ENCODE data around the gene TSPAN5.

TSPAN5 gene

DNA sequence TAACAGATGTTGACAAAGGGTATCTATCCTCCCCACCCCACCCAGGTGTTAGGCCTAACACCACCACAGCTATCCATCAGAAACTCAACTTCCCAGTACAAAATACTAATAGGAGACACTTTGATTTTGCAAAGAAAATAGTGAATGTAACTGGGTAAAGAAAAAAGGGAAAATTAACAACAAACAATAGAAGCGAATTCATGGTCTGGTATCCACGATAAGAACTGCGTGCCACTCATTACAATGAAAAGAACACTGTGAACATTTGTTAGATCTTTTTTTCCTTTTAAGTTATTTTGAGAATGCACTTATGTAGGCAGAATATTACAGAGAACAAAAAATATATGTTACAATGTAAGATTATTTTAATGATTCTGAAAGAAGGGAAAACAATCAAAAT lies 12.0 kb downstream of the TSPAN5 start:
- DNase-seq (ENCODE audit: low read depth in 3 of 3, low spot score in 1 of 3) = no peak

DNA sequence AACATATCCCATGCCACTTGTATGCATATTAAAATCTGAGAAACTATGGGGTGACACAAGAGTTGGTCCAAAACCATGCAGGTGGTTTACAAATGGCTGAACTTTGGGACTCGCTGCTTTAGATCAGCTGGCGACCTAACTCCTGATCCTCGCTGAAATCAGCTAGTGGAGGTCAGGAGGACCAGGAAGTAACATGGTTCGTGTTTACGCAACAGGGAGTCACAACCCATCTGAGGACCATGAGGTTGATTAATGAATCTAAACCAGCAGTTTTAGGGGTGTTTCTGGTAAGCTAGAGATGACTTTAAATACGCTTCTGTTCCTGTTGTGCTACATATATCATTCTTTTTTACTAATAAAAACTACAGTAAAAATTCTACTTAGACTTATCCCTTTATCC lies 12.9 kb downstream of the TSPAN5 start:
- no peak for DNase-seq (ENCODE audit: low read depth in 3 of 3, low spot score in 1 of 3)

DNA sequence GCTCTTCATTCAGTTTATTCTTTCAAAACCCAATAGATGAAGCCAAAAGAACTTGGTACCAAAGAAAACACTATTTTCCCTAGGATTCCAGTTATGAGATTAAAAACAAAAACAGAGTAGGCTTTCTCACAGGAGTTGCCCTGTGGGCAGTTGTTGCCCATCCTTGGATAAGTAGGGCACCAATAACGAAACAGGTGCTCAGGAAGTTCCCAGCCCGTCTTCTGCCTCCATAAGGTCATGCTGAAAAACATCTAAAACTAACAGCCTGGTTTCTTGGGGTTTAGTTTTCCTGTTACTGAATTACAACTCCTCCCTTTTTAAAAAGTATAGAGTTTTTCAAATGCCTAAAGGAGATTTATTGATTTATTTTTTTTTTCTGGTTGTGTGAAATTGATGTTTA lies 14.7 kb downstream of the TSPAN5 start:
- no peak for DNase-seq (ENCODE audit: low read depth in 3 of 3, low spot score in 1 of 3)

DNA sequence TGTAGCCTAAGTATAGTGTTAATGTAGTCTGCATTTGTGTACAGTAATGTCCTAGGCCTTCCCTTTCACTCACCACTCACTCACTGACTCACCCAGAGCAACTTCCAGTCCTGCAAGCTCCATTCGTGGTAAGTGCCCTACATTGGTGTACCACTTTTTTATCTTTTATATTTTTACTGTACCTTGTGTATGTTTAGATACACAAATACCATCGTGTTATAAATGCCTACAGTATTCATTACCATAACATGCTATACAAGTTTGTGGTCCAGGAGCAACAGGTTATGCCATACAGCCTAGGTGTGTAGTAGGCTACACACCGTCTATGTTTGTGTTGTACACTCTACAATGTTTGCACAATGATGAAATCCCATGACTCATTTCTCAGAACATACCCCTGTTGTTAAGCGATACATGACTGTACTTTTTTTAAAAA lies 15.4 kb downstream of the TSPAN5 start:
- DNase-seq (ENCODE audit: low read depth in 3 of 3, low spot score in 1 of 3) = no peak

DNA sequence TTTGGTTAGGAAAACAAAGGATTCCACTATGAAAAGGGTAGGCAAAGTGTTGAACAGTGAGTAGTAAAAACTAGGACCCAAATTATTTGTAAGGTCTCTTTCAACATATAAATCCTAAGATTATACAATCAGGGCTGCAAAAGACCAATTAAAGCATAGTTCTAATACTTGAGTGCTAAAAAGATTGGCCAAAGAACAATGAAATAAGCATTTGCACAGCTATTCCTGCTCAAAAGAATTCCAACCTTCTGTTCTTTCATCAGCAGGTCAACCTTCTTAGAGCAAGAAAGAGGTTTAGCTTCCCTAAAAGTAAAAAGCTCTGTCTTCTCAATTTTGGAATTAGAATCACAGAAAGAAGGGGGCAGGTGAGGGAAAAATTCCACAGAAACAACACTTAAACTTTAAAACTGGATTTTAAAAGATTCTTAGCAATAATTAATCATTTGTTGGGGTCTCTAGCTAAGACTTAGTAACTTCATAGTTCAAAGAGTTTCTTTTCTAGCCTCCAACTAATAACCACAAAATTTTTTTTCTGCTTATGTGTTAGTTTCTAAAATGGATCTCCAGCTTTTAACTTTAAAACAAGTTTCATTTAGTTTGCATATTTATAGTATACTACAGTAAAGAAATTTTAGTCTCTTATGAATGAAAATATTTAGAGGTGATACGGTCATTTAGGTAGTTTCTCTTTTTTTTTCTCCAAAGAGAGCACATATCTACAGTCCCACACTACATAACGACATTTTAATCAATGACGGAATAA lies 16.3 kb downstream of the TSPAN5 start:
- no peak for DNase-seq (ENCODE audit: low read depth in 3 of 3, low spot score in 1 of 3)

DNA sequence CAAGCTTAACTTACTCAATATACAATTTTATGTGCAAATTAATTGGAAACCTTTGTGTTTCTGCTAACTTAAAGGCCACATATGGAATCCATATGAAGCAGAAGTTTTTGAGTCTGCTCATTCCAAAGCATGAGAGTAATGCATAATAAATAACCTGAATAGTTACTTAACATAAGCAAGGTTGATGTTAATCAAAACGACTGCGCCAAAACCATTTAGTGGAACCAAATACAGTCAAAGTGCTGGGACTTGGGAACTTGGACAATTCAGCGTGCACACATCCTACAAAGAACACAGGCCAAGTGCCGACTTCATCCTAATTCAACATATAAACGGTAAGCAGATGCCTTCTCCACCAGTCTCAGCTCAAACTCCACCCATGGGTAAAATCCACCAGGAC lies 17.0 kb downstream of the TSPAN5 start:
- DNase-seq (ENCODE audit: low read depth in 3 of 3, low spot score in 1 of 3) = no peak

DNA sequence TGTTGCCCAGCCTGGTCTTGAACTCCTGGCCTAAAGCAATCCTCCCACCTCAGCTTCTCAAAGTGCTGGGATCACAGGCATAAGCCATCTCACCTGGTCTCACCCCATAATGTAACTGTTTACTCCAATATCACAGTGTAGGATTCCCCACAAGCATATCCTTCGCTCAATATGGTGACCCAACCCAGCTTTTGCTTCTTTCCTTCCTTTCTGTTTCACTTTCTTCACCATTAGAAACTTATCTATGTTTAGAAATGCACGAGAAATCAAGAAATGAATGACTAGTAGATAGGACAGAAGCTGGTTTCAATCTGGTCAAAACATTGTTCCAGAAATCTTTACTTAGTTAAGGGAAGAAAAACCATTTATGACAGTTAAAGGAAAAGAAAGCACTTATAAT lies 18.9 kb downstream of the TSPAN5 start:
- no peak for DNase-seq (ENCODE audit: low read depth in 3 of 3, low spot score in 1 of 3)

DNA sequence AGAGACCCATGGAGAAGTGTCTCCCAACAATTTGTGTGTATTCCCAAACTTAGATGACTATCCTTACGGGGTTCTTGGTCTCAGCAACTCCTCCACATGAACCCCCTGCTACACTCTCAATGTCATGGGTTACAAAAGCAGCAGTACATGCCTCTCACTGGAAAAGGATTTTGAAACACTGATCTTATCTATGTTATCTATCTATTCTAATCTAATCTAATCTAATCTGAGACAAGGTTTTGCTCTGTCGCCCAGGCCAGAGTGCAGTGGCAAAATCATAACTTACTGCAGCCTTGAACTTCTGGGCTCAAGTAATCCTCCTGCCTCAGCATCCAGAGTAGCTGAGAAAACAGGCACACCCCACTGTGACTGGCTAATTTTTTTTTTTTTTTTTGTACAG lies 19.3 kb downstream of the TSPAN5 start:
- no peak for DNase-seq (ENCODE audit: low read depth in 3 of 3, low spot score in 1 of 3)

DNA sequence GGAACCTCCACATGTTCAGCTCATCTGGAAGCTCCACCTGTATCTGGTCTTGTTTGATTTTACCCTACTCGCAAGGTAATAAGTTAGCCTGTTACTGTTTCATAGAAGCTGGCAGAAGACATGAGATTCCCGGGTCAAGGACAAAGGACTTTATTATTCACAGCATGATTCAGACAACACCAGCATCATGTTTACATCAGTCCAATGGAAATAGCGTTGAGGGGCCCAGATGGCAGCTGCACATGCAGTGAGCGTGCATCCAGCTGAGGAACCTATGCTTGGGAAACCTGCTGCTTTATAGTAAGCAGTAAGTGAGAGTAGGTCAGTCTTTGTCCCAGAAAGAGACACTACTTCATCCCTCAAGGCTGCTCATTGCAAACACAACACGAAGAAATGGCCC lies 19.8 kb downstream of the TSPAN5 start:
- no peak for DNase-seq (ENCODE audit: low read depth in 3 of 3, low spot score in 1 of 3)

DNA sequence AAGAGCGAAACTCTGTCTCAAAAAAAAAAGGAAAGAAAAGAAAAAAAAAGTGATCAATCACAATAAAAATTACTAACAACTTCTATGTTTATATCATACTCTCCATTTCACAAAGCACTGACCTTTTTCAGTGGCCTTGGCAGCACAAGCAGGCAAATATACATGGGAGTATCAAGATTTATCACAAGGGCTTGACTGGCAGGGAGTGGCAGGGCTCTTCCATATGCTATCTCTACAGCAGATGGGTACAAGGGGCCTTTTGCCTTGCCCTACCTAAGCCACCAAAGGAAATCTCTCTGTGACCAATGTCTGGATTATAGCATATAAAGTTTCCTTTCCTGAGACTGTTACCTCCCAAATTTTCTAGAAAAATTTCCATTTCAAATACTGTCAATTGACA lies 24.4 kb downstream of the TSPAN5 start:
- no peak for DNase-seq (ENCODE audit: low read depth in 3 of 3, low spot score in 1 of 3)

DNA sequence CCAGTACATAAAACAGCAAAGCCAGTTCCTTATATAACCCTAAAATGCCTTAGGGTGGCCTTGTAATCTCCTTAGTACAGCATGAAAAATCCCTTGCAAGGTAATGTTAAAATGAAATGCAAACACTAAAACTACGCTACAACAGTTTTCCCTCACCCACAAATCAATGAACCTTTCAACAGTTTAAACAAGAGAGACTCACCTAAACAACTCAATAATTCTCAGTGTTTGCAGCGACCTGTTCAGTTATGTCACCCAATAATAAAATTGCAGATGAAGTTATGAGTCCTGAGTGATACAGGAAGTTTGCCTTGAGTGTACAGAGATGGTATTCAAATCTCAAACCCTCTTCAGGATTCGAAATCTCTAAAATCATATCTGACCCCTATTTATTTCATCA lies 25.3 kb downstream of the TSPAN5 start:
- no peak for DNase-seq (ENCODE audit: low read depth in 3 of 3, low spot score in 1 of 3)

DNA sequence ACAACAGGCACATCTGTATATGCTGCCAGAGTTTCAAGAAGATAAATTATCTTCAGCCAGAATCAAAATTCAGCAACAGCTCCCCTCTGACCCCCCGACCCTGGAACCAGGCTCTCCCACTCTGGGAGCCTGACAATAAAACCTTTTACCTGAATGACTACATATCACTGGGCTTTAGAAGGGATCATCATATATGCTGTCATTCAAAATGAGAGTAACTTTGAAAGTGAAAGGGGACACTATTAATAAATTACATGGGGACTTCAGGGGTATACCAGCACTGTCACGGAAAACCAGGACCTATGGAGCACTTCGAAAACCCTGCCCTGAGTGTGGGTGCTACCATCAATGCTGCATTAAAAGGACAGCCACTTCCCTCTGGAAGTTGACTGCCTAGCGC lies 26.2 kb downstream of the TSPAN5 start:
- DNase-seq (ENCODE audit: low read depth in 3 of 3, low spot score in 1 of 3) = no peak

DNA sequence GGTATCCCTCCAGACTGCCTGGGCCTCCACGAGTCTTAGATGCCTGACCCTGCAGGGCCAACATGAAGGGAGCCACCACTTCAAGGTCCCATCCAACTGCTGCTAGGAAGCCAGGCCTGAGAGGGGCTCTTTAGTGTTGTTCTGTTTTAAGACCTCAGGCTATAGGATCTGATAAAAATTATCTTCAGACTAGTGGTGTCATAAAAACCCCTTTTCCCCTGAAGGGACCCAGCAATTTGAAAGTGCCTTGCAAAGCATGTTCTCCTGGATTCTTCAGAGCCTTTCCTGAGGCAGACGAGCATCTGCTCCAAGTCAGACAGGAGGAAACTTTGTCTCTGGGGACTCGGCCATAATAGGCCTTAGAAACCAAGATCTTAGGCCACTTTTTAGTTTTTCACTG lies 26.9 kb downstream of the TSPAN5 start:
- no peak for DNase-seq (ENCODE audit: low read depth in 3 of 3, low spot score in 1 of 3)

DNA sequence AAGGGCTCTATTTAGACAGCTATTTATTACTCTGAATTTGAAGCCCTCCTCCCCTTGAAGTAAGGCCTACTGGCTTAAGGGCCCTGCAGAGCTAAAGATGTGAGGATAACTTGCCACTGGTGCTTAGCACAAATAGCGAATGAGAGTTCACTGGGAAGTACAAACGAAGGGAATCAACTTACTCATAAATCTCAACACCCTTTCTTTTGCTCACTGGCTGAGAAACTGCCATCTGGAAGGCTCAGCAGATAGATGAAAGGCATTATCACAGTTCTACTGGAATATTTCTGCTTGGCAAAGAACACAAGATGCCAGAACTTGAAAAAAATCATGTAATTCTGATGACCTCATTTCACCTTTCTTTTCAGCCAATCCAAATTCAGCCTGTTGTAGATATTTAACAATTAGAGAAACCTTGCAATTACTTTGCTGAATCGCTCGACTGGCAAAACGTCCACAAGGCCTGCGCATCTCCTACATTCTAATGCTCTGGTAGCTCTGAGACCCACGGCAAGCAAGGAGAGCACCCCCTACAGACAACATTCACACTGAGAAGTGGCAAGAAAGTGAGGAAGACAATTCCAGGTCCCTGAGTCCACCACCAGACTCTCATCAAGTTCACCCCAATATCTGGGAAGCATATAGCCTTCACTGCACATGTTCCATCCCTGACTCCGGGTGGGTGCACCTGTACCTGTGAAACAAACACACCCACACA lies 27.5 kb downstream of the TSPAN5 start:
- DNase-seq (ENCODE audit: low read depth in 3 of 3, low spot score in 1 of 3) = no peak

DNA sequence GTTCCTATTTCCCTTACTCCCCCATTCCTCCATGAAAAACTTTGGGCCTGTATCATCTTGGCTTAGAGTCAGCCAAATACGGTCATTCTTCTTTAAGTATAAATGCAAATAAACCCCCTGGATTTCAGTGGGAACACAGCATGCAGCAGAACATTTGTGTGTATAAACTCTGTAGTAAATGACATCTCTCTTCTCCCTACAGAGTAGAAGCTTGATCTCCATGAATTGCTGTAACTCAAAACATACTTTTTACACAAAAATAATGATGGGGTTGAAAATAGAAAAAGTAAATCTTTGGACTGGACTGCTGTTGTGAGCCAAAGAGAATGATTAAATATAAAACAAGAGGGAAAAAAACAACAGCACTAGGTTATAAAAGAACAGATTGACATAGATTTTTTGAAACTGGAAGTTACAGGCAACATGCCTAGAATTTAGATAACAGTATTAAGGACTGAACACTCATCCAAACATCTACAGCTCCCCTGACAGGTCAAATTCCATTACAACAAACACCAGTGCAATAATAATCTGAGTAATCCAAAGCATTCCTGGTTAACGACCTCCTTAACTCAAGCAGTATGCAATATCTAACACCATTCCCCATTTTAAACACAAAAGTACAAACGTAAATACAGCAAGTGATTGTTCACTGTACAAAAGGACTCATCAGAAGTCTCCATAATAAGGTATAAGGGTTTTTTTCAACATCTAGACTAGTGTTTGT lies 30.7 kb downstream of the TSPAN5 start:
- DNase-seq (ENCODE audit: low read depth in 3 of 3, low spot score in 1 of 3) = no peak

DNA sequence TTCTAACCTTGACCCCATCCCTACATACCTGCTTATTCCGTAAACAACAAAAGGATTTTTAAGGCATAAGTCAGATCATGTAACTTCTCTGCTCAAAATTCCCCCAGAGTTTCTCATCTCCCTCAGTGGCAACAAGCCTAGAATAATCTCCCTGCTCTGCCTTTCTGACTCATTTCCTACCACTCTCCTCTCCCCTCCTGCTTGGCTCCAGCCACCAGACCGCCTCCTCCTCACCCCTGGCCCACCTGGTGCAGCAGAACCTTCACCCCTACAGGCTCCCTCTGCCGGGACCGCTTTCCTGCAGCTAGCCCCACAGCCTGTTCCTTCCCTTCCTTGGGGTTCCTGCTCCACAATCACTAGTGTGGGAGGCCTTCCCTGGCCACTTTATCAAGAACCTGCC lies 32.1 kb downstream of the TSPAN5 start:
- no peak for DNase-seq (ENCODE audit: low read depth in 3 of 3, low spot score in 1 of 3)

DNA sequence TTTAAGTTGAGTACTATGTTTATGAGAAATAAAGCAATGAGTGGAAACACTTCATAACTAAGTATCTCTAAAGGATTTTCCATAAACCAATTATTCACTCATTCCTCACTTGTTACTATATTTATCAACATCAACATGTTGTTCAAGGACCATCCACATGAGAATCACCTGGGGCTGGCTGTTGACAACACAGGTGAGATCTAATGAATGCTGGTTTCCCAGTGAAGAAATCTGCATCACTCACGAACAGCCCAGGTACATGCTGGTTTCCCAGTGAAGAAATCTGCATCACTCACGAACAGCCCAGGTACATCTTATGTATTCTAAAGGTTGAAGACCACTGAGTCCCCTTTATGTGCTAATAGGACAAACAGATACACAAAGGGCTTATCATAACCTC lies 32.5 kb downstream of the TSPAN5 start:
- no peak for DNase-seq (ENCODE audit: low read depth in 3 of 3, low spot score in 1 of 3)

DNA sequence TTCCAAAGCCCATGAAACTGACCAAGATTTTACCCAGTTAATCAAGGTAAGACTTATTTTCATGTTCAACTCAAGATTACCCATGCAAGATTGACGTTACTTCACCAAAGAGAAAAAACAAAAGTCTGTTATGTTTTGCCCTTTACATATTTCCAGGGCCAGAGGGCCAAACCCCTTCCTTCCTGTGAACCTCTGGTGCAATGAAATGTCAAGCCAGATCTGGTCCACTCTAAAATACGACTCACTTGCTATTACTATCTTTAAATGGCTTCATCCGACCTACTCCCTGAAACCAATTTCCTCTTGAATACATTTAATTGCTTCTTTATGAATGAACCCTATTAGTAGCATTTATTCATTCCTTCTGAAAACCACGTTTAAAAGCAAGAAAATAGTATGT lies 33.0 kb downstream of the TSPAN5 start:
- DNase-seq (ENCODE audit: low read depth in 3 of 3, low spot score in 1 of 3) = no peak

DNA sequence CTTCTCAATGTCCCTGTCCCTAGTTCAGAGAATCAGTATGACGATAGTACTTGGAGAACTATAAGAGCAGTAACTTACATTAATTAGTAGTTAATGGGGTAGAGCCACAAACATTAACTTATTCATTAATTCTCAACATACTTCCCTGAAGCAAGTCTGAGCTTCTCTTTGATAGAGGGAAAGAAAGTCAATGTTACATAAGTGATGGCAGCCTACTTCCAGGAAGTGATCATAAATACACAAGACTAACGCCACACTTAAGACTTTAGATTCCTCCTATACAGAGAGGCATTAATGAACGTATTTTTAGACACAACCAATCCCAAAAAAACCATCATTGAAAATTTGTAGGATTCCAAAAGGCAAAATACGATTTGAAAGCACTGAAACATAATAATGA lies 33.8 kb downstream of the TSPAN5 start:
- DNase-seq (ENCODE audit: low read depth in 3 of 3, low spot score in 1 of 3) = no peak

DNA sequence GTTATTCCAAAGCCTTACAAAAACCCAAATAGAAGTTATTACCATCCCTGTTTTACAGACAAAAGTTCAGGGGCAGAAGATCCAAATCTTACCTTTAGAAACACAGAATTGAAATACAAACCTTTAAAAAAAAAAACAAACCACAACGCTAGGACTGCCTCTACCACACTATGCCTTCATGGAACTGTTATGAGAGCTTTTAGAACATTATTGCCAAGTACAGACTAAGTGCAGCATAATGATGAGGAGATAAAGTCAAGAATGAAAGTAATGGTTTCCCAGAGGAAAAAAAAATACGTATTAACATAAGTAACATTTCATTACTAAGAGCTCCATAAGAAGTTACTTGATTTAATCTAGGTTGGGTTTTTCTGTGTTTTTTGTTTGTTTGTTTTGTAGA lies 34.3 kb downstream of the TSPAN5 start:
- no peak for DNase-seq (ENCODE audit: low read depth in 3 of 3, low spot score in 1 of 3)

DNA sequence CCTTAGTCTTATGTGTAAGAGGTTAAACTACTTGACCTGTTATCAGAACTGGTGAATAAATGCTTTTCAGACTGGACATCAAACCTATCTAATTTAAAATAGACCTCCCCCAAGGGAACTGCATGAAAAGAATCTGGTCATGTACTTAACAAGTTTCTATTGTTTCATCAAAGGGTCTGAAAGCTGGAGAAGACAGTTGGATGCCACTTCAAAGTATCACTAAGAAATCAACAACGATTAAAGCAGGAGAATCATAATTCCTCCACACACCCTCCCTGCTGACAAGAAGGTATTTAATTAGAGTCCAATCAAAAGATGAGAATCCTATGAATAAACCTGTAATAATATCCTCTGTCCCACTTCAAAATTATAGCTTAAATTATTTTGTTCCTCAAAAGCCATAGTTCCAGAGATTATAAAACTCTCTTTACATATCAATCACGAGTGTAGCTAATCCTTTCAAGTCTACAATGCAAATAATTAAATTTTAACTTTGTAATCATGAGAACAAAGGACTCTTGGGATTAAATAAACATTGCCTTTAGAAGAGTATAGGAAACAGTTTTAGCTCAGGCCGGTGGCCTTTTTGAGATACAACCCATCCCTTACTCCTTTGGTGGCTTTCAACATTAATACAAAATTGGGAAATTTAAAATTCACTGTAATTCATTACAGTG lies 35.1 kb downstream of the TSPAN5 start:
- no peak for DNase-seq (ENCODE audit: low read depth in 3 of 3, low spot score in 1 of 3)

Data from stimulated activated CD4-positive, alpha-beta T cell treated with anti-CD3 and anti-CD28 coated beads, TNF-alpha, amount 100 ng/mL, for 1 hour (primary cell).